Tibial artery (tissue), 4 donors: Measurements from ENCODE around the gene ASB16.
"Not testable (repeated sequence)": the region's sequence is repeated elsewhere in the genome, so short reads cannot be mapped to it uniquely, and the experiment has no call there.

ENCODE experiments used
- DNase-seq, 2 donors: peaks; one replicate each; pipeline ENCODE4 v3.0.0-alpha.2; 2019
- H3K27ac ChIP-seq, 2 donors: fragments of 200-600 bp; sonication (generic) in 1 of 2; 1 replicate in 1 of 2; 2 replicates in 1 of 2; pipeline ENCODE4 v1.5.1; 2018 to 2019; ENCODE audit warnings: mild to moderate bottlenecking in 1 of 2
- H3K27me3 ChIP-seq, 2 donors: fragments of 200-600 bp; sonication (generic) in 1 of 2; one replicate each; pipeline versions ENCODE4 v1.5.1 to v1.6.0; 2016 to 2019
- H3K36me3 ChIP-seq, 3 donors: fragments of 200-600 bp; sonication (generic) in 2 of 3; one replicate each; pipeline ENCODE4 v1.5.1; 2016 to 2019; ENCODE audit warnings: mild to moderate bottlenecking in 2 of 3
- H3K4me1 ChIP-seq, 4 donors: fragments of 200-600 bp; sonication (generic) in 2 of 4; 1 replicate in 3 of 4; 2 replicates in 1 of 4; pipeline ENCODE4 v1.5.1; 2016 to 2019
- H3K4me3 ChIP-seq, 2 donors: fragments of 200-600 bp; sonication (generic) in 1 of 2; 1 replicate in 1 of 2; 2 replicates in 1 of 2; pipeline ENCODE4 v1.5.1; 2018 to 2019; ENCODE audit warnings: mild to moderate bottlenecking in 2 of 2
- H3K9me3 ChIP-seq, 3 donors: fragments of 200-600 bp; sonication (generic) in 1 of 3; one replicate each; pipeline ENCODE4 v1.5.1; 2016 to 2019
- intact Hi-C: fragments of 100-400 bp; cut with DNase I; formaldehyde crosslinking; loops from one replicate; pipeline ENCODE4 v1.15.0; 2023; ENCODE audit warnings: low total_unique reads
- TF ChIP-seq, protein P1 (sequence below), 2 experiments: fragments of 200-600 bp in 1 of 2; fragments of 450-650 bp in 1 of 2; IDR thresholded peaks; one replicate each; pipeline ENCODE4 v1.5.1; 2017 to 2019; ENCODE audit warnings: antibody characterized with exemption in 2 of 2, mild to moderate bottlenecking in 1 of 2, moderate library complexity in 1 of 2

The ASB16 gene

DNA sequence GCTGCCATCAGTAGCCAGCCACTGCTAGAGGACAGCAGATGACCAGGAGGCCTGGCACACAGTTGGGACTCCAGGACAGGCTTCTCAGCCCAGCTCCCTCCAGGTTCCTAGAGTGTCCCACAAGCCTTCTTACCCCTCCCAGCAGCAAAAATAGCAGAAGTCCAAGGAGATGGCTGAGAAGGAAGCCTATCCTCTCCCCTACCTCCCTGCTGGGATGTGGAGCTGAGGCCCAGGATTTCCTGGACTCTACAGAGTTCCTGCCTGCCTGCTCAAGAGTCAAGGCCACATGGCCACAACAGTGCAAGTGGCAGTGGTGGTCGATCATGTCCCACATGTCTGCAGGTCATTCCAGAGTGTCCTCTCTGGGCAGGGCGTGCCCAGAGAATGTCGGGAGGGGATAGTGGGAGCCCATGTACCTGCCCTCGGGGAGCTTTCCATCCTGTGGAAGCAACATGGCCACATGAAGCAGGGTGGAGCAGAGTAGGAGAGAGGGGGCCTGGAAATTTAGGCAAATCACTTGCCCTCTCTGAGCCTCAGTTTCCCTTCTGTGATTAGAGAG lies 36.5 kb upstream of the ASB16 start:
- no peak for DNase-seq
- Histone ChIP-seq H3K9me3 (no peaks in the 10 kb centered on the region), H3K27me3 (no peaks in the 10 kb centered on the region), H3K27ac (no peak overlapping the region), H3K36me3 (no peaks in the 10 kb centered on the region), H3K4me3 (no peak overlapping the region), H3K4me1 (peaks cover 0 to 15% (median 12%) of the 10 kb centered on the region in 4 donors)
- TF ChIP-seq, protein P1, sequence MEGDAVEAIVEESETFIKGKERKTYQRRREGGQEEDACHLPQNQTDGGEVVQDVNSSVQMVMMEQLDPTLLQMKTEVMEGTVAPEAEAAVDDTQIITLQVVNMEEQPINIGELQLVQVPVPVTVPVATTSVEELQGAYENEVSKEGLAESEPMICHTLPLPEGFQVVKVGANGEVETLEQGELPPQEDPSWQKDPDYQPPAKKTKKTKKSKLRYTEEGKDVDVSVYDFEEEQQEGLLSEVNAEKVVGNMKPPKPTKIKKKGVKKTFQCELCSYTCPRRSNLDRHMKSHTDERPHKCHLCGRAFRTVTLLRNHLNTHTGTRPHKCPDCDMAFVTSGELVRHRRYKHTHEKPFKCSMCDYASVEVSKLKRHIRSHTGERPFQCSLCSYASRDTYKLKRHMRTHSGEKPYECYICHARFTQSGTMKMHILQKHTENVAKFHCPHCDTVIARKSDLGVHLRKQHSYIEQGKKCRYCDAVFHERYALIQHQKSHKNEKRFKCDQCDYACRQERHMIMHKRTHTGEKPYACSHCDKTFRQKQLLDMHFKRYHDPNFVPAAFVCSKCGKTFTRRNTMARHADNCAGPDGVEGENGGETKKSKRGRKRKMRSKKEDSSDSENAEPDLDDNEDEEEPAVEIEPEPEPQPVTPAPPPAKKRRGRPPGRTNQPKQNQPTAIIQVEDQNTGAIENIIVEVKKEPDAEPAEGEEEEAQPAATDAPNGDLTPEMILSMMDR (IDR thresholded peaks at IDR 0.05), result no peak
- intact Hi-C loops, result no loop called here

GRCh38 chr17:44134752-44135568 lies 35.5 kb upstream of the ASB16 start:
- no peak overlapping the region for H3K27ac ChIP-seq
- no peak overlapping the region for H3K4me3 ChIP-seq
- H3K27me3 ChIP-seq, result no peaks in the 10 kb centered on the region
- peaks cover 0 to 15% (median 12%) of the 10 kb centered on the region in 4 donors for H3K4me1 ChIP-seq
- no peaks in the 10 kb centered on the region for H3K9me3 ChIP-seq
- no peaks in the 10 kb centered on the region for H3K36me3 ChIP-seq
- intact Hi-C loops, result no loop called here
- TF ChIP-seq, protein P1 (IDR thresholded peaks at IDR 0.05), result no peak
- DNase-seq, result no peak

GRCh38 chr17:44137891-44138709 lies 32.4 kb upstream of the ASB16 start:
- intact Hi-C loops, result no loop called here
- Histone ChIP-seq H3K4me1 (peaks cover 0 to 28% (median 20%) of the 10 kb centered on the region in 4 donors), H3K9me3 (no peaks in the 10 kb centered on the region), H3K27ac (peak overlapping the region; percentile 66 to 70), H3K27me3 (no peaks in the 10 kb centered on the region), H3K4me3 (peak overlapping the region; percentile 6 to 17), H3K36me3 (no peaks in the 10 kb centered on the region)
- DNase-seq, result peak; percentile 92 to 96
- TF ChIP-seq, protein P1 (IDR thresholded peaks at IDR 0.05), result no peak

DNA sequence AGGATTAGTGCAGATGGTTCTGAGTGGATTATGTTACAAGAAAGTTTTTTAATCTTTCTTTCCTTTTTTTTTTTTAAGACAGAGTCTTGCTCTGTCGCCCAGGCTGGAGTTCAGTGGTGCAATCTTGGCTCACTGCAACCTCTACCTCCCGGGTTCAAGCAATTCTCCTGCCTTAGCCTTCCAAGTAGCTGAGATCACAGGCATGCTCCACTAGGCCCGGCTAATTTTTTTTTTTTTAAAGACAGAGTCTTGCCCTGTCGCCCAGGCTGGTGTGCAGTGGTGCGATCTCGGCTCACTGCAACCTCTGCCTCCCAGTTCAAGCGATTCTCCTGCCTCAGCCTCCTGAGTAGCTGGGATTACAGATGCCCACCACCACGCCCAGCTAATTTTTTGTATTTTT lies 26.6 kb upstream of the ASB16 start:
- H3K36me3 ChIP-seq, DNase-seq, H3K4me3 ChIP-seq, intact Hi-C loops, H3K27me3 ChIP-seq, H3K9me3 ChIP-seq, H3K27ac ChIP-seq: not testable (repeated sequence)
- H3K4me1 ChIP-seq, result peaks cover 0 to 12% (median 7%) of the 10 kb centered on the region in 4 donors

DNA sequence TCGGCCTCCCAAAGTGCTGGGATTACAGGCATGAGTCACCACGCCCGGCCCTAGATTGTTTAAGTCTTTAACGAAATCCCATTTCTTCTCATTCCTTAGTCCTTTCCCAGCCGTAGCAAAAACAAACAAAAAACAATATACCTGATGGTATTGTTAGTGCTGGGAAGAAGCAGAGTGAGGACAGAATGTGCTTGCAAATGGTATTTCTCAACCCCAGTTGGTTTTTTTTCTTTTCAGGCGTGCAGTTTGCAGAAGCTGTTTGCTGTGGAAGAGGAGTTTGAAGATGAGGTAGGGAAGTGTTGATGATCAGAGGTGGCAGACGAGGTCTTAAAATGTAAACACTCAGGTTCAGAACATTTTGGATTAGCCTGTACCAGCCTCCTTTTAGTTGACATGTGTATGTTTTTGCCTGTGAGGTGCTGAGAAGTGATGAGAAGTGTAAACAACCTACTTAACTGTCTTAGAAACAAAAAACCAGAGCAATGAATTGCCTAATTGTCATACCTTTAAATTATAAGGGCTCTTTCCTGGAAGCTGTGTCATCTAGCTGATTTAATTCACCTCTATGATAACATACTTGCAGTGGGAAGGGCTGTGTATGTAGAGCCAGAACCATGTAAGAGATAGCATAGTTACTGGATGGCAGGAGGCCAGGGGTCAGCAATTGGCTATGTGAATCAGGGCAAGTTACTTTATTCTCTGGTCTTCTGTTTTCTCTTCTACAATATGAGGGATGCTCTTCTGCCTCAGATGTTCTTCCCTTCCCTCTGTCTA lies 25.4 kb upstream of the ASB16 start:
- peaks cover 0 to 12% (median 7%) of the 10 kb centered on the region in 4 donors for H3K4me1 ChIP-seq
- no peak overlapping the region for H3K4me3 ChIP-seq
- no peak overlapping the region for H3K27ac ChIP-seq
- H3K36me3 ChIP-seq, result no peaks in the 10 kb centered on the region
- DNase-seq, result no peak
- H3K27me3 ChIP-seq, result no peaks in the 10 kb centered on the region
- intact Hi-C loops, result no loop called here
- H3K9me3 ChIP-seq, result no peaks in the 10 kb centered on the region
- TF ChIP-seq, protein P1 (IDR thresholded peaks at IDR 0.05), result no peak
